ENCODE results near the gene PLK4. TPM values are rescaled to one million over a fixed set of nuclear protein-coding genes. Genes with fewer than 3 reads are reported as not detected.
"Not testable (repeated sequence)": the region's sequence is repeated elsewhere in the genome, so short reads cannot be mapped to it uniquely, and the experiment has no call there.

Gene PLK4
- total and polyA plus RNA-seq, 2 experiments from 2014 or later = 4.4 to 6.7 TPM

DNA sequence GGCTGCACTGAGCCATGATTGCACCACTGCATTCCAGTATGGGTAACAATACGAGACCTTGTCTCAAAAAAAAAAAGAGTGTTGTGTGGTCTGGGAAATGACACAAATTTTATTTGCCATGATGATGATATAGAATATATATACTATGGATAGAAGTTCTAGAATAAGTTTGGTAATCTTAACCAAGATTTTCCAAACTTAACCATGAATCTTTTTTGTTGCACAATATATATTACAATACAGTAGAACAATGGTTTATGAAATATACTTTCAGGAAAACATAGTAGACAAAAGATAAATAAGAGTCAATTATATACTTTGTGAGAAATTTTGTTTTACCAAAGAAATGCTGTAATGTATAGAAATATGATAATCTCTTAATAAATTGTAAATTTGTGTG, 49.5 kb downstream of the PLK4 start:
- DNase-seq = no peak
- no peaks in the 10 kb centered on the region for H3F3A ChIP-seq (ENCODE audit: insufficient read depth)
- no peaks in the 10 kb centered on the region for H4K20me1 ChIP-seq (ENCODE audit: insufficient read depth)
- H3K4me3 ChIP-seq = no peak overlapping the region
- H2AFZ ChIP-seq = no peak overlapping the region
- no peaks in the 10 kb centered on the region for H3K79me2 ChIP-seq (ENCODE audit: insufficient read depth)
- peaks cover 9% of the 10 kb centered on the region; the same call in 1 of the 2 replicates for H3K36me3 ChIP-seq (ENCODE audit: low read depth)
- no peak overlapping the region for H3K27ac ChIP-seq
- TF ChIP-seq EZH2phosphoT487 (IDR thresholded peaks at IDR 0.05; ENCODE audit: insufficient read depth, low read depth) = no peak
- no peak for TF ChIP-seq EZH2 (IDR thresholded peaks at IDR 0.05; ENCODE audit: insufficient read depth, poor library complexity, severe bottlenecking)
- no peaks in the 10 kb centered on the region for H3K9me2 ChIP-seq (ENCODE audit: insufficient read depth)
- no peaks in the 10 kb centered on the region for H3K27me3 ChIP-seq (replicated peaks; ENCODE audit: insufficient read depth)
- WGBS, 2 experiments (ENCODE audit: low coverage in 1 of 2, low lambda C conversion rate in 2 of 2, missing lambda C conversion rate in 2 of 2) = 91 to 100% methylated on average over 1 of the region's 1 CpG
- no peak overlapping the region for H3K9ac ChIP-seq
- H3K4me2 ChIP-seq (ENCODE audit: unreplicated experiment) = no peak overlapping the region
- in situ Hi-C loops (cut with MboI) = no loop called here
- H3K9me3 ChIP-seq (ENCODE audit: low read depth) = no peaks in the 10 kb centered on the region
- H3K4me1 ChIP-seq (ENCODE audit: insufficient read depth) = no peaks in the 10 kb centered on the region

DNA sequence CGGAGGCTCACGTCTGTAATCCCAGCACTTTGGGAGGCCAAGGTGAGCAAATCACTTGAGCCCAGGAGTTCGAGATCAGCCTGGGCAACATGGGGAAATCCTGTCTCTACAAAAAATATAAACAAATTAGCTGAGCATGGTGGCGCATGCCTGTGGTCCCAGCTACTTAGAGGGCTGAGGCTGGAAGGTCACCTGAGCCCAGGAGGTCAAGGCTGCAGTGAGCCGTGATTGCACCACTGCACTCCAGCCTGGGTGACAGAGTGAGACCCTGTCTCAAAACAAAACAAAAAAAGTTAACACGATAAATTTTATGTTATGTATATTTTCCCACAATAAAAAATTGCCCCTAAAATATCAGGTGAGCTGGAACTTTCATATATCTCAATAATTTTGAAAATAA, 51.1 kb downstream of the PLK4 start:
- H3K27me3 ChIP-seq (replicated peaks; ENCODE audit: insufficient read depth); H3K9me2 ChIP-seq (ENCODE audit: insufficient read depth); DNase-seq; H3K4me1 ChIP-seq (ENCODE audit: insufficient read depth); H3K36me3 ChIP-seq (ENCODE audit: low read depth); H4K20me1 ChIP-seq (ENCODE audit: insufficient read depth); H3K27ac ChIP-seq; H3K79me2 ChIP-seq (ENCODE audit: insufficient read depth); H3K4me2 ChIP-seq (ENCODE audit: unreplicated experiment); H3F3A ChIP-seq (ENCODE audit: insufficient read depth); H3K4me3 ChIP-seq; H3K9me3 ChIP-seq (ENCODE audit: low read depth); in situ Hi-C loops (cut with MboI); H3K9ac ChIP-seq; H2AFZ ChIP-seq: not testable (repeated sequence)
- 94 to 95% methylated on average over 6 of the region's 6 CpGs for WGBS, 2 experiments (ENCODE audit: low coverage in 1 of 2, low lambda C conversion rate in 2 of 2, missing lambda C conversion rate in 2 of 2)

GRCh38 chr4:127936974-127937373, 56.3 kb downstream of the PLK4 start:
- no peaks in the 10 kb centered on the region for H4K20me1 ChIP-seq (ENCODE audit: insufficient read depth)
- in situ Hi-C loops (cut with MboI) = no loop called here
- peaks cover 15% of the 10 kb centered on the region for H3F3A ChIP-seq (ENCODE audit: insufficient read depth)
- peak overlapping the region; percentile 49 for H3K27ac ChIP-seq
- peak overlapping the region; percentile 26 for H3K4me2 ChIP-seq (ENCODE audit: unreplicated experiment)
- no peak overlapping the region for H2AFZ ChIP-seq
- H3K36me3 ChIP-seq (ENCODE audit: low read depth) = peaks cover 10% of the 10 kb centered on the region; the same call in 1 of the 2 replicates
- H3K4me1 ChIP-seq (ENCODE audit: insufficient read depth) = peaks cover 14% of the 10 kb centered on the region
- no peaks in the 10 kb centered on the region for H3K9me2 ChIP-seq (ENCODE audit: insufficient read depth)
- no peak overlapping the region for H3K4me3 ChIP-seq
- DNase-seq = peak; percentile 74
- no peak for TF ChIP-seq EZH2 (IDR thresholded peaks at IDR 0.05; ENCODE audit: insufficient read depth, poor library complexity, severe bottlenecking)
- no peak for TF ChIP-seq EZH2phosphoT487 (IDR thresholded peaks at IDR 0.05; ENCODE audit: insufficient read depth, low read depth)
- WGBS, 2 experiments (ENCODE audit: low coverage in 1 of 2, low lambda C conversion rate in 2 of 2, missing lambda C conversion rate in 2 of 2) = 85 to 93% methylated on average over 1 of the region's 1 CpG
- H3K9ac ChIP-seq = peak overlapping the region; percentile 6; the same call in 1 of the 2 replicates
- H3K27me3 ChIP-seq (replicated peaks; ENCODE audit: insufficient read depth) = no peaks in the 10 kb centered on the region
- H3K79me2 ChIP-seq (ENCODE audit: insufficient read depth) = no peaks in the 10 kb centered on the region
- no peaks in the 10 kb centered on the region for H3K9me3 ChIP-seq (ENCODE audit: low read depth)

Small RNAs within 50 kb of the gene (small RNA-seq; reads per million reads assigned to genes)
- not detected for gene RNU6-583P (ENCODE audit: low read depth, low replicate concordance)

Other genes starting within 250 kb of the PLK4 start
- 4.4 and 5.2 TPM in 2 replicates for gene INTU, start 247.9 kb upstream of the PLK4 start, total RNA-seq (2014; rRNA removed; shearing (Covaris generic))
- 1.6 and 2.3 TPM in 2 replicates for gene INTU, start 247.9 kb upstream of the PLK4 start, polyA plus RNA-seq (2016; fragmentation: Nextera tagmentation; extraction: Ambion mirVana)
- not detected in 2 replicates for gene SLC25A31, start 150.5 kb upstream of the PLK4 start, total RNA-seq (2014; rRNA removed; shearing (Covaris generic))
- gene SLC25A31, start 150.5 kb upstream of the PLK4 start, polyA plus RNA-seq (2016; fragmentation: Nextera tagmentation; extraction: Ambion mirVana) = not detected in 2 replicates
- gene HSPA4L, start 98.6 kb upstream of the PLK4 start, total RNA-seq (2014; rRNA removed; shearing (Covaris generic)) = 1.3 and 1.4 TPM in 2 replicates
- gene HSPA4L, start 98.6 kb upstream of the PLK4 start, polyA plus RNA-seq (2016; fragmentation: Nextera tagmentation; extraction: Ambion mirVana) = 2.1 and 2.2 TPM in 2 replicates
- 20.9 and 21.8 TPM in 2 replicates for gene MFSD8, start 84.3 kb downstream of the PLK4 start, total RNA-seq (2014; rRNA removed; shearing (Covaris generic))
- gene MFSD8, start 84.3 kb downstream of the PLK4 start, polyA plus RNA-seq (2016; fragmentation: Nextera tagmentation; extraction: Ambion mirVana) = 13.7 and 14.2 TPM in 2 replicates
- gene ABHD18, start 84.5 kb downstream of the PLK4 start, total RNA-seq (2014; rRNA removed; shearing (Covaris generic)) = 3.4 and 3.5 TPM in 2 replicates
- gene ABHD18, start 84.5 kb downstream of the PLK4 start, polyA plus RNA-seq (2016; fragmentation: Nextera tagmentation; extraction: Ambion mirVana) = 3.5 and 4.1 TPM in 2 replicates
- gene LARP1B, start 180.4 kb downstream of the PLK4 start, total RNA-seq (2014; rRNA removed; shearing (Covaris generic)) = 14.3 and 16.0 TPM in 2 replicates
- gene LARP1B, start 180.4 kb downstream of the PLK4 start, polyA plus RNA-seq (2016; fragmentation: Nextera tagmentation; extraction: Ambion mirVana) = 5.7 and 6.6 TPM in 2 replicates